ENCODE measurements around the gene NGDN.

GRCh38 chr14:23428686-23429495, 40.6 kb upstream of the NGDN start:
- TF ChIP-seq EZH2 (IDR thresholded peaks at IDR 0.05) (no peak), POLR2AphosphoS5 (IDR thresholded peaks at IDR 0.05; ENCODE audit: borderline replicate concordance, low read depth, low read length) (no peak)
